Pericardium fibroblast (primary cell): ENCODE data around the gene CA6. TPM values are rescaled to one million over a fixed set of nuclear protein-coding genes. Genes with fewer than 3 reads are reported as not detected.

ENCODE experiments used
- total RNA-seq: library from RNA; depleted of rRNA; stranded (reverse); fragments of >200 nt; gene quantifications from 2 replicates; pipeline ENCODE4 v1.2.3, GENCODE V29; 2015

CA6 gene
- total RNA-seq: not detected in 2 replicates

GRCh38 chr1:8945568-8945967, at the start of gene CA6:
TSS of gene CA6 (plus strand) at chr1:8945868. CDS start at chr1:8945887, 19 bp downstream.

Other genes with a start within 250 kb of the CA6 start
- 18.4 and 20.0 TPM in 2 replicates for gene RERE, start 128.2 kb upstream of the CA6 start, total RNA-seq
- 925 and 2,028 TPM in 2 replicates for gene ENO1, start 67.2 kb upstream of the CA6 start, total RNA-seq
- gene SLC2A7, start 80.6 kb downstream of the CA6 start, total RNA-seq: not detected in 2 replicates
- 1.3 and 3.3 TPM in 2 replicates for gene SLC2A5, start 123.8 kb downstream of the CA6 start, total RNA-seq
- 2.1 and 2.9 TPM in 2 replicates for gene GPR157, start 183.2 kb downstream of the CA6 start, total RNA-seq